HG02870 (cell line): ENCODE results near the gene KLRK1.
A peak's percentile ranks its signal among the peaks of the same experiment; 100 is the strongest.
"Not testable (repeated sequence)": the region's sequence is repeated elsewhere in the genome, so short reads cannot be mapped to it uniquely, and the experiment has no call there.

Experiments used
- ATAC-seq: cut with Tn5 transposase; IDR thresholded peaks from one replicate; pipeline ENCODE4 v1.9.1; 2021; ENCODE audit warnings: mild to moderate bottlenecking, moderate library complexity; ENCODE audit not compliant: unreplicated experiment

The KLRK1 gene

GRCh38 chr12:10389904-10390303 is at the start of gene KLRK1:
KLRK1 (minus strand) TSS chr12:10390041; CDS start chr12:10388810, 1,231 bp downstream.
- no peak for ATAC-seq

GRCh38 chr12:10437601-10438000 is 47.8 kb upstream of the KLRK1 start:
- ATAC-seq, result not testable (repeated sequence)

- ATAC-seq, result not testable (repeated sequence)
Observed at GRCh38 chr12:10435816-10436215, 46.0 kb upstream of the KLRK1 start, which contains the start of gene KLRC2. KLRC2 (minus strand) TSS chr12:10436010; CDS start chr12:10435986, 24 bp downstream.

GRCh38 chr12:10430623-10431022 is 40.8 kb upstream of the KLRK1 start:
- not testable (repeated sequence) for ATAC-seq

GRCh38 chr12:10425938-10426337 is 36.1 kb upstream of the KLRK1 start:
- not testable (repeated sequence) for ATAC-seq

GRCh38 chr12:10424260-10424899 is 34.5 kb upstream of the KLRK1 start:
- not testable (repeated sequence) for ATAC-seq

GRCh38 chr12:10422159-10422558 is 32.3 kb upstream of the KLRK1 start:
- ATAC-seq, result not testable (repeated sequence)

GRCh38 chr12:10420334-10420733 is 30.5 kb upstream of the KLRK1 start, which contains the start of gene KLRC3:
KLRC3 (minus strand) TSS chr12:10420595; CDS start chr12:10420550, 45 bp downstream.
- not testable (repeated sequence) for ATAC-seq

GRCh38 chr12:10409392-10409791 is 19.6 kb upstream of the KLRK1 start, which contains the start of gene KLRC4:
KLRC4 (minus strand) TSS chr12:10409757; CDS start chr12:10409575, 182 bp downstream.
- no peak for ATAC-seq

GRCh38 chr12:10408842-10409241 is 19.0 kb upstream of the KLRK1 start:
- no peak for ATAC-seq

- no peak for ATAC-seq
Observed at GRCh38 chr12:10406725-10407124, 16.9 kb upstream of the KLRK1 start.

- ATAC-seq, result no peak
Observed at GRCh38 chr12:10405294-10405693, 15.5 kb upstream of the KLRK1 start.

GRCh38 chr12:10404798-10405197 is 15.0 kb upstream of the KLRK1 start:
- ATAC-seq, result no peak

- ATAC-seq, result no peak
Observed at GRCh38 chr12:10400829-10401228, 11.0 kb upstream of the KLRK1 start.

- no peak for ATAC-seq
Observed at GRCh38 chr12:10398168-10398567, 8.3 kb upstream of the KLRK1 start.

- ATAC-seq, result no peak
Observed at GRCh38 chr12:10397296-10397695, 7.5 kb upstream of the KLRK1 start.

- ATAC-seq, result not testable (repeated sequence)
Observed at GRCh38 chr12:10396176-10396575, 6.3 kb upstream of the KLRK1 start.

GRCh38 chr12:10395390-10395998 is 5.7 kb upstream of the KLRK1 start:
- ATAC-seq, result peak; percentile 88

GRCh38 chr12:10394531-10395152 is 4.8 kb upstream of the KLRK1 start:
- not testable (repeated sequence) for ATAC-seq

- no peak for ATAC-seq
Observed at GRCh38 chr12:10393291-10393690, 3.5 kb upstream of the KLRK1 start.

GRCh38 chr12:10392394-10392930 is 2.6 kb upstream of the KLRK1 start:
- ATAC-seq, result peak; percentile 48
